Gastroesophageal sphincter (tissue), 4 donors: ENCODE measurements around the gene NR2C1. TPM values are rescaled to one million over a fixed set of nuclear protein-coding genes. Genes with fewer than 3 reads are reported as not detected.

Experiments used
- ATAC-seq: fragments of 150-250 bp; one replicate; pipeline ENCODE4 v1.9.1; 2016; ENCODE audit warnings: mild to moderate bottlenecking, moderate library complexity
- H3K27ac ChIP-seq, 4 donors: fragments of 200-600 bp; sonication (generic) in 3 of 4; 1 replicate in 3 of 4; 2 replicates in 1 of 4; pipeline ENCODE4 v1.5.1; 2016 to 2019
- H3K27me3 ChIP-seq: fragments of 200-600 bp; sonication (generic); one replicate; pipeline ENCODE4 v1.5.1; 2019
- H3K36me3 ChIP-seq, 2 donors: fragments of 200-600 bp; sonication (generic); one replicate each; pipeline ENCODE4 v1.5.1; 2019; ENCODE audit warnings: control low read depth in 1 of 2
- H3K4me1 ChIP-seq, 3 donors: fragments of 200-600 bp; sonication (generic); 1 replicate in 2 of 3; 2 replicates in 1 of 3; pipeline ENCODE4 v1.5.1; 2016 to 2019; ENCODE audit warnings: control low read depth in 2 of 3
- H3K4me3 ChIP-seq, 2 donors: fragments of 200-600 bp; sonication (generic); one replicate each; pipeline ENCODE4 v1.5.1; 2019; ENCODE audit warnings: mild to moderate bottlenecking in 1 of 2, moderate library complexity in 1 of 2
- H3K9me3 ChIP-seq, 3 donors: fragments of 200-600 bp; sonication (generic); one replicate each; pipeline ENCODE4 v1.5.1; 2017 to 2019; ENCODE audit warnings: control low read depth in 2 of 3
- CTCF ChIP-seq, 4 experiments: fragments of 200-600 bp in 2 of 4; fragments of 450-650 bp in 2 of 4; sonication (generic) in 1 of 4; IDR thresholded peaks; one replicate each; pipeline ENCODE4 v1.5.1; 2017 to 2019; ENCODE audit warnings: antibody characterized with exemption in 4 of 4, mild to moderate bottlenecking in 2 of 4, moderate library complexity in 2 of 4
- EP300 ChIP-seq: sonication (generic); formaldehyde crosslinking; IDR thresholded peaks from one replicate; pipeline ENCODE4 v1.6.1; 2017; ENCODE audit warnings: antibody characterized with exemption, mild to moderate bottlenecking
- POLR2A ChIP-seq, 2 donors: fragments of 450-650 bp; IDR thresholded peaks; one replicate each; pipeline ENCODE4 v1.6.1; 2017; ENCODE audit warnings: antibody characterized with exemption in 2 of 2, mild to moderate bottlenecking in 2 of 2, moderate library complexity in 1 of 2
- POLR2AphosphoS5 ChIP-seq: sonication (generic); formaldehyde crosslinking; IDR thresholded peaks from one replicate; pipeline ENCODE4 v1.6.1; 2017; ENCODE audit warnings: antibody characterized with exemption
- WGBS, 2 donors: methylation state at CpG; one replicate each; pipeline ENCODE4 v1.1.5; 2018; ENCODE audit warnings: low coverage in 1 of 2; 5-methylcytosine and 5-hydroxymethylcytosine counted together
- total RNA-seq, 4 donors: library from RNA; depleted of rRNA; stranded (reverse); fragments of >200 nt; gene quantifications; one replicate each; pipeline ENCODE4 v1.1.0, GENCODE V29; 2016

Gene NR2C1
- total RNA-seq, 4 donors from 2014 or later: 29.0 to 70.8 (median 45.1) TPM

DNA sequence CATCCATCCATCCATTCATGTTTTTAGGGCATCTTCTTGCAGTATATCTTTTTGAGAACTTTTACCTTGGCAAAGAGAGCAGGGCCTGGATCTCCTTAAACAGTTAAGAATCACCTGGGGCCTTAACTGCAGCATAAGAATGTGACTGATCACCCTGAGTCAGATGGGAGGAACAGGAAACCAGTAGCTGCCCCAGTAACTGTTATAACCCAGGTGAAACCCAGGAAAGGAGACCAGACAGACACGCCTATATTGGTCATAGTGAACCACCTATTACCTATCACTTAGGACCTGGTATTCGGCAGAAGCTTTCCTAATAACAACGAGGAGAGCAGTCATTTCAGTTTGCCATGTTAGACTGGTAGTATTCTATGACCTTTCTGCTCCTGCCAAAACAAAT is 43.4 kb upstream of the NR2C1 start:
- WGBS, 2 donors: 18 to 31% methylated on average over 3 of the region's 3 CpGs
- TF ChIP-seq CTCF (IDR thresholded peaks at IDR 0.05) (no peak), POLR2A (IDR thresholded peaks at IDR 0.05) (no peak)
- no peaks in the 10 kb centered on the region for H3K9me3 ChIP-seq
- H3K27ac ChIP-seq: peak overlapping the region; percentile 52 to 75 (median 66)
- ATAC-seq: no peak
- H3K27me3 ChIP-seq: no peaks in the 10 kb centered on the region
- H3K4me1 ChIP-seq: peaks cover 4 to 34% (median 19%) of the 10 kb centered on the region in 3 donors
- no peak overlapping the region for H3K4me3 ChIP-seq
- peaks cover 0 to 17% of the 10 kb centered on the region in 2 donors for H3K36me3 ChIP-seq

DNA sequence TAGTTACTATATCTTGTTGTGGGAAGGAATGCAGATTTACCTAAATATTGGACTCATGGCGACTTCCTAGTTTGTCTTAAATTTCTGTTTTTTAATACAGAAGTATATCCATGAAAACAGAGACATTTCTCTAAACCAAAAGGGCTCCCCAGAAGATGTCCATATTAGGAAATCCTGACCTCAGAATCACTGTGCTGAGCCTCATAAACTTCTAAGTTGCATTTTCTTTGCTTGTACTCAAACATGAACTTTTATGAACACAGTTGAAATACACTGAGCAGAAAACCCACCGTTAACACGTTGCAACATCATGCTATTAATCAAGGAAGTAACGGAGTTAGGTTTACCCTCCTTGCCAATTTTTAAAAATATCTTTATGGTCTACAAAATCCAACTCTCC is 42.9 kb upstream of the NR2C1 start:
- Histone ChIP-seq H3K9me3 (no peaks in the 10 kb centered on the region), H3K36me3 (peaks cover 0 to 17% of the 10 kb centered on the region in 2 donors), H3K4me1 (peaks cover 4 to 34% (median 19%) of the 10 kb centered on the region in 3 donors), H3K27me3 (no peaks in the 10 kb centered on the region), H3K27ac (peak overlapping the region; percentile 52 to 75 (median 66)), H3K4me3 (no peak overlapping the region)
- 18 to 36% methylated on average over 4 of the region's 4 CpGs for WGBS, 2 donors
- ATAC-seq: no peak
- TF ChIP-seq POLR2AphosphoS5 (peak; percentile 19), POLR2A (IDR thresholded peaks at IDR 0.05) (no peak)

- peak overlapping the region in 2 of 4 donors; percentile 72 to 75 for H3K27ac ChIP-seq
- WGBS, 2 donors: 36 to 61% methylated on average over 6 to 7 of the region's 7 CpGs
- no peak overlapping the region for H3K4me3 ChIP-seq
- TF ChIP-seq POLR2A (IDR thresholded peaks at IDR 0.05) (no peak), CTCF (IDR thresholded peaks at IDR 0.05) (no peak), POLR2AphosphoS5 (no peak), EP300 (no peak)
- no peak for ATAC-seq
- H3K4me1 ChIP-seq: peaks cover 4 to 34% (median 19%) of the 10 kb centered on the region in 3 donors
- peaks cover 0 to 17% of the 10 kb centered on the region in 2 donors for H3K36me3 ChIP-seq
- no peaks in the 10 kb centered on the region for H3K27me3 ChIP-seq
- H3K9me3 ChIP-seq: no peaks in the 10 kb centered on the region
Measured at GRCh38 chr12:95115641-95116040, 42.2 kb upstream of the NR2C1 start.

- Histone ChIP-seq H3K4me3 (no peak overlapping the region), H3K27me3 (no peaks in the 10 kb centered on the region), H3K9me3 (no peaks in the 10 kb centered on the region), H3K4me1 (peaks cover 4 to 34% (median 19%) of the 10 kb centered on the region in 3 donors), H3K27ac (peak overlapping the region in 1 of 4 donors; percentile 75), H3K36me3 (peaks cover 0 to 17% of the 10 kb centered on the region in 2 donors)
- no peak for ATAC-seq
- 66 to 79% methylated on average over 2 to 3 of the region's 3 CpGs for WGBS, 2 donors
- TF ChIP-seq POLR2AphosphoS5 (no peak), POLR2A (IDR thresholded peaks at IDR 0.05) (no peak), EP300 (no peak), CTCF (IDR thresholded peaks at IDR 0.05) (no peak)
Measured at GRCh38 chr12:95114766-95115405, 41.5 kb upstream of the NR2C1 start.

DNA sequence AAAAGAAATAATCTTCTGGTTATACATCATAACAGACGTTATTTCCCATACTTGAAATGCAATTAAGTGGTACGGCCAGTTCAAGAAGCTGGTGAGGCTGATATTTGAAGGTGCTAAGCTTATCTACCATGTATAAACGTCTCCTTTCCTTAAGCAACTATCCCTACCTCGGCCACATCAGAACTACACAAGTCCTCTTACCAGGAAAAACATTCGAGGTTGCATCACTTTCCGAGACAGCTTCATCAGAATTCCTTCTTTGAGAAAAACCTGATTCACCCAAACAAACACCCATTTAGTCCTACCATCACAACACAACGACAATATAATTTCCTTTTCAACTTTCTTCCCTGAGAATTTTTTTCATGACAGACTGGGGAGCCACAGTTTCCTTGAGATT is 33.9 kb upstream of the NR2C1 start:
- H3K27me3 ChIP-seq: no peaks in the 10 kb centered on the region
- no peak overlapping the region for H3K27ac ChIP-seq
- TF ChIP-seq POLR2A (IDR thresholded peaks at IDR 0.05): no peak
- no peak for TF ChIP-seq EP300
- TF ChIP-seq POLR2AphosphoS5: no peak
- TF ChIP-seq CTCF (IDR thresholded peaks at IDR 0.05): no peak
- H3K4me3 ChIP-seq: no peak overlapping the region
- WGBS, 2 donors: 70 to 92% methylated on average over 7 of the region's 7 CpGs
- peaks cover 0 to 35% of the 10 kb centered on the region in 2 donors for H3K36me3 ChIP-seq
- H3K4me1 ChIP-seq: peaks cover 0 to 21% (median 0%) of the 10 kb centered on the region in 3 donors
- H3K9me3 ChIP-seq: no peaks in the 10 kb centered on the region
- no peak for ATAC-seq
